ENCODE results near the gene SLC24A3. TPM values are rescaled to one million over a fixed set of nuclear protein-coding genes. Genes with fewer than 3 reads are reported as not detected.

The SLC24A3 gene
- total RNA-seq, 6 donors from 2014 or later, result 6.3 to 10.8 (median 9.3) TPM

- H3K4me1 ChIP-seq, result no peaks in the 10 kb centered on the region
- WGBS, 2 donors, result 54 to 56% methylated on average over 2 of the region's 2 CpGs
- H3K27ac ChIP-seq, result no peak overlapping the region
- ATAC-seq (ENCODE audit: low FRiP score in 2 of 2) (no peak), DNase-seq (no peak)
- no peak overlapping the region for H3K4me3 ChIP-seq
- TF ChIP-seq POLR2A (IDR thresholded peaks at IDR 0.05) (no peak), EP300 (IDR thresholded peaks at IDR 0.05) (no peak), POLR2AphosphoS5 (IDR thresholded peaks at IDR 0.05) (no peak), CTCF (IDR thresholded peaks at IDR 0.05) (no peak)
- no peaks in the 10 kb centered on the region for H3K36me3 ChIP-seq
- no peaks in the 10 kb centered on the region for H3K9me3 ChIP-seq
- H3K27me3 ChIP-seq, result no peaks in the 10 kb centered on the region
Measured at GRCh38 chr20:19375801-19376200, 163.4 kb downstream of the SLC24A3 start.

GRCh38 chr20:19376451-19377229, 164.2 kb downstream of the SLC24A3 start:
- H3K4me3 ChIP-seq, result no peak overlapping the region
- no peaks in the 10 kb centered on the region for H3K9me3 ChIP-seq
- ATAC-seq (ENCODE audit: low FRiP score in 2 of 2) (peak in 1 of 2 donors; percentile 34), DNase-seq (no peak)
- no peaks in the 10 kb centered on the region for H3K27me3 ChIP-seq
- H3K36me3 ChIP-seq, result no peaks in the 10 kb centered on the region
- no peaks in the 10 kb centered on the region for H3K4me1 ChIP-seq
- H3K27ac ChIP-seq, result no peak overlapping the region
- no peak for TF ChIP-seq POLR2AphosphoS5 (IDR thresholded peaks at IDR 0.05)
- no peak for TF ChIP-seq POLR2A (IDR thresholded peaks at IDR 0.05)
- no peak for TF ChIP-seq EP300 (IDR thresholded peaks at IDR 0.05)
- TF ChIP-seq CTCF (IDR thresholded peaks at IDR 0.05), result no peak
- WGBS, 2 donors, result 73 to 88% methylated on average over 16 to 17 of the region's 17 CpGs

DNA sequence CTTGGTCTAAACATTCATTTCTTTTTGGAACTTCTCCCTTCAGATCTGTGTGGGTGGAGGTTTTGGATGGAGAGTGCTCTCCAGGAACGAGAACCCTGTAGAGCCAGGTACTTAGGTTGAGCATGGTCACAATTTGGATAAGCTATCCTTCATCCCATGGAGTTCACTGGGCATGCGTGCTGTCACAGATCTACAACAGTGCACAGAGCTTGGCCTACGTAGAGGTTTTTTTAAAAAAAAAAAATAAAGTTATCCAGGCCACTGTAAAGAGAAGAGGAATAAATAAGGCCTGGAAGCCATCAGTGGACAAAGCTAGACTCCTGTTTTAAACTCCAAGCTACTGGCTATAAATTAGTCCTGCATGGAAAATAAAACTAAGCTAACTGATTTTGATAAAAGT, 165.6 kb downstream of the SLC24A3 start:
- no peak overlapping the region for H3K27ac ChIP-seq
- no peak for ATAC-seq (ENCODE audit: low FRiP score in 2 of 2)

GRCh38 chr20:19380211-19380610, 167.8 kb downstream of the SLC24A3 start:
- no peak overlapping the region for H3K4me3 ChIP-seq
- DNase-seq, result no peak
- no peaks in the 10 kb centered on the region for H3K9me3 ChIP-seq
- no peak for TF ChIP-seq POLR2AphosphoS5 (IDR thresholded peaks at IDR 0.05)
- WGBS, 2 donors, result 78 to 88% methylated on average over 6 of the region's 6 CpGs
- no peaks in the 10 kb centered on the region for H3K4me1 ChIP-seq
- no peaks in the 10 kb centered on the region for H3K36me3 ChIP-seq
- no peak overlapping the region for H3K27ac ChIP-seq
- ATAC-seq (ENCODE audit: low FRiP score in 2 of 2), result no peak
- no peaks in the 10 kb centered on the region for H3K27me3 ChIP-seq

More for the DNA sequence above, 165.6 kb downstream of the SLC24A3 start:
- no peak overlapping the region for H3K4me3 ChIP-seq
- H3K27me3 ChIP-seq, result no peaks in the 10 kb centered on the region
- H3K9me3 ChIP-seq, result no peaks in the 10 kb centered on the region
- TF ChIP-seq POLR2A (IDR thresholded peaks at IDR 0.05) (no peak), CTCF (IDR thresholded peaks at IDR 0.05) (no peak), EP300 (IDR thresholded peaks at IDR 0.05) (no peak), POLR2AphosphoS5 (IDR thresholded peaks at IDR 0.05) (no peak)
- no peaks in the 10 kb centered on the region for H3K36me3 ChIP-seq
- DNase-seq, result no peak
- no peaks in the 10 kb centered on the region for H3K4me1 ChIP-seq
- 59 to 67% methylated on average over 3 of the region's 3 CpGs for WGBS, 2 donors

- WGBS, 2 donors, result 75 to 87% methylated on average over 10 of the region's 10 CpGs
- DNase-seq, result no peak
- Histone ChIP-seq H3K4me3 (no peak overlapping the region), H3K4me1 (no peaks in the 10 kb centered on the region), H3K27me3 (no peaks in the 10 kb centered on the region), H3K9me3 (no peaks in the 10 kb centered on the region), H3K36me3 (no peaks in the 10 kb centered on the region), H3K27ac (no peak overlapping the region)
- TF ChIP-seq POLR2AphosphoS5 (IDR thresholded peaks at IDR 0.05) (no peak), CTCF (IDR thresholded peaks at IDR 0.05) (no peak), EP300 (IDR thresholded peaks at IDR 0.05) (no peak), POLR2A (IDR thresholded peaks at IDR 0.05) (no peak)
- ATAC-seq (ENCODE audit: low FRiP score in 2 of 2), result no peak
Measured at GRCh38 chr20:19381947-19382346, 169.5 kb downstream of the SLC24A3 start.

All from upper lobe of left lung (tissue), 6 donors.